SK-N-DZ (cell line): ENCODE results near the gene TRIM32.
"Not testable (repeated sequence)": the region's sequence is repeated elsewhere in the genome, so short reads cannot be mapped to it uniquely, and the experiment has no call there.

Experiments
- DNase-seq: peaks from one replicate; pipeline ENCODE4 v3.0.0-alpha.2; 2015; ENCODE audit warnings: low spot score

The TRIM32 gene

DNA sequence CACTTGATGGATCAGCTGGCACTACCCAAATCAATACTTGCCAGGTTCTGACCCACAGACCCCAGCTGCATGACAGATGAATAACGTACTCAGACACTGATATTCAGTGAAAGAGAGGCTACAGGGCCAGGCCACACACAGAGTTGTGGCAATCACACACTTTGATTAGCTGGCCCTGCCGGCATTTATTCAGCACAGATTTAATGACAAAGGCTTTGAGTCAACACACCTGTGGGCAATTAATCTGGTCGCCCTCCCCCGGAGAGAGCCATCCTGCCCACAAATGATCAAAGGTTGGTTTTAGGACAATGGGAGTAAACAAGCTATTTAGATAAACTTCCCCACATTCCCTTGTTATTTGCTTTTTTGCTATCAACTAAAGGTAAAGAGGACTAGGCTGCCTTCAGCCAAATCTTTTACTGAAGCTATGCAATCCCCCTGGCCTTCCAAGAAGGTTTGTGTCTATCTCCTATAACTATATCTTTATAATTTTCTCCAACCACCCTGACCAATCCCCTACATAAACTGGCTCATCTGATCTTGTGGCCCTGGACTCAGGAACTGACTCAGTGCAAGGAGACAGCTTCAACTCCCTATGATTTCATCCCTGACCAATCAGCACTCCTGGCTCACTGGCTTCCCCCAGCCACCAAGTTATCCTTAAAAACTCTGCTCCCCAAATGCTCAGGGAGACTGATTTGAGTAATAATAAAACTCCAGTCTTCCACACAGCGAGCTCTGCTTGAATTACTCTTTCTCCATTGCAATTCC, 12.7 kb upstream of the TRIM32 start:
- no peak for DNase-seq

DNA sequence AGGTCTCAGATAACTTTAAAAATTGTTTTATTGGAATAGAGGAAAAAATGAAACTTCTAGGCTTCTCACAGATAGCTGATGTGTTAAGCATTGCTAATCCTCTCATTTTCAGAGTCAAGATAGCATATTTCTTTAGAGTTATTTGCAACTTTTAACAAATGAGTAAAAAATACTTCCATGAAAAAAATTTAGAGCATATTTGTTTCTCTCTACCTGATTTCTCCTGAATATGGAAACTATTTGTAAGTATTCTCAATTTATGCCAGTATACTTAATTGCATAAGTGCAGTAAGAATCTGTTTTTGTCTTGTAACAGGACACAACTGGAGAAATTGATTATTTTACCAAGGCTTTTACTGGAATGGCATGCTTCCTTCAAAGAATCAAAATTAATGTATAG, 3.6 kb upstream of the TRIM32 start:
- no peak for DNase-seq

DNA sequence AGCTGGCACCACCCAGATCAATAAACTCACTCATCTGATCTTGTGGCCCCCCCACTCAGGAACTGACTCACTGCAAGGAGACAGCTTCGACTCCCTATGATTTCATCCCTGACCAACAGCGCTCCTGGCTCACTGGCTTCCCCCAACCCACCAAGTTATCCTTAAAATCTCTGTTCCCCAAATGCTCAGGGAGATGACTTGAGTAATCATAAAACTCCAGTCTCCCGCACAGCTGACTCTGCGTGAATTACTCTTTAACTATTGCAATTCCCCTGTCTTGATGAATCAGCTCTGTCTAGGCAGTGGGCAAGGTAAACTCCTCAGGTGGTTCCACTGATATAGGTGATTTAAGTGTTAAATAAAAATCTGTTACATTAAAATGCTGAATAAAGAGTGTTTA, 1.9 kb upstream of the TRIM32 start:
- no peak for DNase-seq

DNA sequence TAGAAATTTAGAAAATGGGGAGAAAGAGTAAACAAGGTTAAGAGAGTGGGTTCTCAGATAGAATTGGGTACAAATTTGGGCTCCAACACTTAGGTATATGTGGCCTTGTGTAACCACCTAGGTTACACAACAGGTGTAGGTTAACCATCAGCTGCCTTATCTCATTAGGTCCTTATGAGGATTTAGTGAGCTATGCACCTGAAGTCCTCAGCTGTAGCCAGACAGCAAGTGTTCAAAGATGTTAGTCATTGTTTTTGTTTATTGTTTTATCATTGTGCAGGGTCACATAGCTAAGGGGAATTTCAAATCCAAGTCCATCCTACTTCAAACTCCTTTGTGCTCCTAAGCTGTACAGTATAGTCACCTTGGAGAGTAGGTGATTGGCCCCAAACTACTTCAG, 970 bp upstream of the TRIM32 start:
- no peak for DNase-seq

DNA sequence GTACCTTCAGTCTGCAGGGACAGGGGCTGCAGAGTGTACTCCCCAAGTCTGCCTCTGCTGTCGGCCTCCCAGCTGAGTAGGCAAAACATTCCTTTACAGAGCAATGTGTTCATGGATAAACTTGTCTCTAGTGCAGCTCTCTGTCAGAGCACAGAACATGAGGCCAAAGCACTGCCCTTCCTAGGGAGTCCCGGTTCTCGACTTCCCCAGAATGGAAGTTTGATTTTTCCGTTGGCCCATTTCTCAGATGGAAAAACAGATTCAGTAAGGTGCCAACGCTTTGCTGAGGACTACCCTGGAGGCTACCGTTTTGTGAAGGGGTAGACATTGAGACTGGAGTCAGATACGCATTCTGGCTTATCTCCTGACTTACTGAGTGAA, 422 bp upstream of the TRIM32 start:
- DNase-seq = no peak

DNA sequence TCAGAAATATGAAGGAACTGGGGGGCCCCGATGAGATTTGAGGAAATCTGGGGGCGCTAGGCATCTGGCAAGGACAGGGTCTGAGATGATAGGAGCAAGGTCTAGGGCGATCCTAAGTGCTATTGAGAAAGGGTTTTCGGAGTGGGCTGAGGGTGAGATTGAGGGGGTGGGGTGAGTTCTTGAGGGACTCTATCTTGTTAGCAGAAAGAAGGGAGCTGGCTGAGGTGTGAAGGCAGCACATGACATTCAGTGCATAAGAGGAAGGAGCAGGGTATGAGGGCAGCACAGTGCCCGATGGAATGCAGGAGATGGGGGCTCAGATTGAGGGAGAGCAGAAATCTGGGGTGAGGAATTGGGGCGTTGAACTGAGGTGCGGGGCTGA, 640 bp downstream of the TRIM32 start:
- DNase-seq = peak; percentile 18

DNA sequence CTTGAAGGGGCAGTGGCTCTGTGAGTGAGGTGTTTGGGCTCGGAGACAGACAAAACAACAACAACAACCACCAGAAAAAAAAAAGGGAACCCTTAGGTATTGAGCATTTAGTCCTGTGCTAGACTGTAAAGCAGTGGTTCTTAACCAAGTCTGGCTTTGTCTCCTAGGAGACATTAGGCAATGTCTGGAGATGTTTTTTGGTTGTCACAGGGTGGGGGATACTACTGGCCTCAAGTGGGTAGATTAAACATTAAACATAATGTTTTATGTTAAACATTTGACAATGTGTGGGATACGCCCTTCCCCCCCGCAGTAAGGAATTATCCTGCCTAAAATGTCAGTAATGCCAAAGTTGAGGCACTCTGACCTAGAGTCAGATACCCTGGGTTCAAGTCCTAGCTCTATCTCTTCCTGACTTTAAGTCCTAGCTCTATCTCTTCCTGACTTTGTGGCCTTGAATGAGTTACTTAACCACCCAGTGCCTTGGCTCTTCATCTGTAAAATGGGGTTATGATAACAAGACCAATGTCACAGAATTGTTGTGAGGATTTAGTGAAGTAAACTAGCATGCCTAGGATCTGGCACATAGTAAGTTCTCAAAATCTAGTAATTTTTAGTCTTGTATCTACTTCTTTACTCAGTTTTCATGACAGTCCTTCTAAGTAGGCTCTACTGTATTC, 1.8 kb downstream of the TRIM32 start:
- DNase-seq = no peak

DNA sequence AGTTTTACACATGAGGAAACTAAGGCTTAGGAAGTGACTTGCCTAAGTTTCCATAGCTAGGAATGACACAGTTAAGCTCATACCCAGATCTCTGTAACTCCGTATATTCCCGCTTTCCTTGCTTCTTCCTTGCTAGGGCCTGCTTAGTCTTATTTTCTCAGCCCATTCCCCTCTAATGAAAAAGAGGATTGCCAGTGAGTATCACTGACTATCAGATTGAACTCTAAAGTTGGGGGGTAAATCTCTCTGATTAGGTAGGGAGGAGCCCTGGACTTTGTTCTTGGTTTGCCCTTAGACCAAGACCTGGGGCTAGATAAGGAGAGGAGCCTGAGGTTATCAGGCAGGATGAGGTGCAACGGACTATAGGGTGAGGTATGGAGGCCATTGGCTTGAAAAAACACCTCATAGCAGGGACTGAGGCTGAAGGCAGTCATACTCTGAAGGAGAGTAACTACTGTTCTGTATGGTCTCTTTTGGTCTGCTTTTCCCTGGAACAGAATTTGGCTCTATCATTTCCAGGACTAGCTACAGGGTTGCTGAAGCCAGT, 2.5 kb downstream of the TRIM32 start:
- no peak for DNase-seq

DNA sequence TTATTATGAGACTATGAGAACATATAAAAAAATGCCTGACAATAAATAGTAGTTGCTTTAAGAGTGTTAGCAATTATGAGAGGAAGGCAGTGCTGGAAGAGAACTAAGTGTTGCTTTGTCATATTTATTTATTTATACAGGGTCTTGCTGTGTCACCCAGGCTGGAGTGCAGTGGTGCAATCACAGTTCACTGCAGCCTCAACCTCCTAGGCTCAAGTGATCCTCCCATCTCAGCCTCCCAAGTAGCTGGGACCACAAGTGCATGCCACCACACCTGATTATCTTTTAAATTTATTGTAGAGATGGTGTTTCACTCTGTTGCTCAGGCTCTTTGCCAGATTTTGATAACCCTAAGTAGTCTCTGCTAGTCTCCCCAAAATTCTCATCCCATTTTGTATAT, 3.7 kb downstream of the TRIM32 start:
- not testable (repeated sequence) for DNase-seq

DNA sequence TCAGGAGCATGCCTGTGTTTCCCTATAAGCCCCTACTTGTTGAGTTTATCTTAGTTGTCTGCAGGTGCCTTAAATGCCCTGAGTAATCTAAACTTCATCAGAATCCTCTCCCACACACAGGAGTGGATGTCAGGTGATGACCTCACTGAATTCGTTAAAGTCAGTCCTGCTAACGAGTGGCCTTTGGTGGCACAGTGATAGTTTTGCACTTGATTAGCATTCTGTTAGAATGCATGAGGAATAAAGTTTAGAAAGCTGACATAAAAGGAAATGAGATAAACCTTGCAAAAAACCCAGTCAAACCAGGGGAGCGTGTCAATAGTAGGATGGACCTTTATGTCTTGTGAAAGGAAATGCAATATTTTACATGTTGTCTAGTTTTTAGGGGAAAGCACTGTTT, 4.5 kb downstream of the TRIM32 start:
- no peak for DNase-seq

DNA sequence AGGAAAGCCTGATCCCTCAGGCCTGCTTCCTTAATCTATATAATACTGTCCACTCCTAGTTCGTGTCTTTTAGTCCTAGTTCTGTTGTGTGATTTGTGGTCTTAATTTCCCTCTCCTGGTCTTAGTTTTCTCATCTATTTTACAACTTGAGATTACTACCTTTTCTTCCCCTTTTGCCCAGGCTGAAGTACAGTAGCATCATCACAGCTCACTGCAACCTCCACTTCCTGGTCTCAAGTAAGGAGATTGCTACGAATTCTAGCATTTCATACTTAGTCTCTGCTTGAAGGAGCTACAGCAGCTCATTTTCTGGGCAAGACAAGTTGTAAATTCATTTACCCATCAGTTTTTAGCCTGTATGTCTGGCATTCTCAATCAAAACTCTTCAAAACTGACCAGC, 5.5 kb downstream of the TRIM32 start:
- DNase-seq = no peak

DNA sequence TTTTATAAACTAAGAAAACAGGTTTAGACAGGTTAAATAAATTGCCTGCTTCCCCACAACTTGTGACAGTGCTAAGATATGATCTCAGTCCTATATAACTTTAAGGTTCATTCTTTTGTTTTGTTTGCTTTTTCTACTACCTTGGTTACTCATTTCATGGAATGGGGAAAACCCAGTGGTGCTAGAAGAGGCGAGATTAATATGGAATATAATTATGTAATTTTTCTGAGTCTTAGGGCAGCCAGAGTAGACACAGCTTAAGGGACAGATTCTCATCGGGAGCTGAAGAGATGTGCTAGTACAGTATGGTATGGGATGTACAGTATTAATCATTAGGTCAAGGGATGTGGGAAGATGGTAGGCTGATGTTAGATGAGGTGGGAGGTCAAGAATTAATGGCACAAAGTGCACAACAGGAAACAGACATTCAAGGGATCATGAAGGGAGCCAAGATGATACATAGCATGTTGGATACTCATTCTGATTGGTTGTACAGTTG, 6.2 kb downstream of the TRIM32 start:
- DNase-seq = no peak

DNA sequence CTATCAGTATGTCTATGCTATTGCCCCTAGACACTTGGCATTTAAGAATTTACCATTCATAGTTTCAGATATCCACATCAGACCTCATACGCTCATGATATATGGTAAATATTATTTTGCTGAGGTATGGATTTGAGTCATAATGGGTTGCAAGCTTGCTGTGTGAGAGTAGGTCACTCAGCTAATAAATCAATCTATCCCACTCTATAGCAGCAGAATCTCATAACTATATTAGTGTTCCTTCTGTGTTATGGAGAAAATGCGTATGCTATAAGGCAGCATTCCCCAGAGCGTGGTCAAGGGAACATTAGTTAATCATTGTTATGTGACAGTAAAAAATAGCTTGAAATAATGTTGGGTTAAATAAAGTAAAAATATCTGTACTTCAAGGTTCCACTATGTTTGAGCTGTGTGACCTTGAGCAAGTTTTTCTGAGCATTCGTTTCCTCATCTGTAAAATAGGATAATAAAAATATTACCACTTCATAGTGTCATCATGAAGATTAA, 7.7 kb downstream of the TRIM32 start:
- DNase-seq = no peak

DNA sequence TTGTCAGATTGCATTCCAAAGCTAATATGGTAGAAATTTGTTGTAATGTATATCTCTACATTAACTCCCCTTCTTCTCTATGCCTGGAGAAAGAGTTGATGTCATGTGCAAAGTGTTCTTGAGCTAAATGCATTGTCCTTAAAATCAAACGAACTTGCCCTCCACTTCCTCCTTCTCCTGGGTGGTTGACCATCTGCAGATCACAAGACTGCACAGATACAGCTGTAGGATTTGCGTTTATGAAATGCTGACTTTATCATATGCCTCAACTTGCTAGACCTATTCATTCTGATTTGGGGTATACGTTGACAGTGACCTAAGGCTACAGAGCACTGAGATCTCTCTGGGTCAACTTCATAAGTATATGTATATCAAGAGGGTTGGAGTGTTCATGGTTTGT, 8.3 kb downstream of the TRIM32 start:
- DNase-seq = no peak

DNA sequence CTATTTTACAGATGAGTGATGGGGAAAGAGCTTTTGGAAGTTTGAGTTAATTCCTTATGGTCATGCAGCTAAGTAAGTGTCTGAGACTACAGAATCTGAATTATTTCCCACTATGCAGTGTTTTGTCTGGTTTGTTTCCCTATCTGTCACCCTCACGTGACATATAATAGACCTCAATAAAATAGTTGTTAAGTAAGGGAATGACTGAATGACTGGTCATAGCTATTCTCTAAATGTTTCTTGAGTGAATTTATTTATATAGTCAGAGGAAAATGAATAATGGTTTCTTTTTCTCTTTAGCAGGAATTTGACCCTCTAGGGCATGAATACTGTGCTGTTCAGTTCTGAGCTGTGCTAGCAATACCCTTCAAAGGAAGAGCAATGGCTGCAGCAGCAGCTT, 10.3 kb downstream of the TRIM32 start:
- no peak for DNase-seq

DNA sequence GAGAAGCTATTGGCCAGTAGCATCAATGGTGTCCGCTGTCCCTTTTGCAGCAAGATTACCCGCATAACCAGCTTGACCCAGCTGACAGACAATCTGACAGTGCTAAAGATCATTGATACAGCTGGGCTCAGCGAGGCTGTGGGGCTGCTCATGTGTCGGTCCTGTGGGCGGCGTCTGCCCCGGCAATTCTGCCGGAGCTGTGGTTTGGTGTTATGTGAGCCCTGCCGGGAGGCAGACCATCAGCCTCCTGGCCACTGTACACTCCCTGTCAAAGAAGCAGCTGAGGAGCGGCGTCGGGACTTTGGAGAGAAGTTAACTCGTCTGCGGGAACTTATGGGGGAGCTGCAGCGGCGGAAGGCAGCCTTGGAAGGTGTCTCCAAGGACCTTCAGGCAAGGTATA, 10.8 kb downstream of the TRIM32 start:
- DNase-seq = no peak

DNA sequence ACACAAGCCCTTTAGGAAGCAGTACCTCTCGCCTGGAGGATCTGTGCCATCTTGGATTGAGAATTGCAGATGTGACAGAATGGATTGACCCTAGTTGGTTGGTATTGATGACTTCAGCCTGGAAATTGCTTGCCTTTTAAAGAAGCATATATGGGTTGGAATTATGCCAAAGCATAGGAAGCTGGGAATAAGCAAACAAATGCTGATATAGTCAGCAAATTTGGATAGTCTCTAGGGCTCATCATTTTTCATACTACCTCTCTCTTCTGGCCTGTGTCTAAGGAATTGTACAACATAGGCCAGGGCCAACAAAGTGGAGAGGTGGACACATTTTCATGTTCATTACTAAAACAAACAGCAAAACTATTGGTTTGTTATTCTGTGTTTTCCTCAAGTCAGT, 13.2 kb downstream of the TRIM32 start:
- no peak for DNase-seq

DNA sequence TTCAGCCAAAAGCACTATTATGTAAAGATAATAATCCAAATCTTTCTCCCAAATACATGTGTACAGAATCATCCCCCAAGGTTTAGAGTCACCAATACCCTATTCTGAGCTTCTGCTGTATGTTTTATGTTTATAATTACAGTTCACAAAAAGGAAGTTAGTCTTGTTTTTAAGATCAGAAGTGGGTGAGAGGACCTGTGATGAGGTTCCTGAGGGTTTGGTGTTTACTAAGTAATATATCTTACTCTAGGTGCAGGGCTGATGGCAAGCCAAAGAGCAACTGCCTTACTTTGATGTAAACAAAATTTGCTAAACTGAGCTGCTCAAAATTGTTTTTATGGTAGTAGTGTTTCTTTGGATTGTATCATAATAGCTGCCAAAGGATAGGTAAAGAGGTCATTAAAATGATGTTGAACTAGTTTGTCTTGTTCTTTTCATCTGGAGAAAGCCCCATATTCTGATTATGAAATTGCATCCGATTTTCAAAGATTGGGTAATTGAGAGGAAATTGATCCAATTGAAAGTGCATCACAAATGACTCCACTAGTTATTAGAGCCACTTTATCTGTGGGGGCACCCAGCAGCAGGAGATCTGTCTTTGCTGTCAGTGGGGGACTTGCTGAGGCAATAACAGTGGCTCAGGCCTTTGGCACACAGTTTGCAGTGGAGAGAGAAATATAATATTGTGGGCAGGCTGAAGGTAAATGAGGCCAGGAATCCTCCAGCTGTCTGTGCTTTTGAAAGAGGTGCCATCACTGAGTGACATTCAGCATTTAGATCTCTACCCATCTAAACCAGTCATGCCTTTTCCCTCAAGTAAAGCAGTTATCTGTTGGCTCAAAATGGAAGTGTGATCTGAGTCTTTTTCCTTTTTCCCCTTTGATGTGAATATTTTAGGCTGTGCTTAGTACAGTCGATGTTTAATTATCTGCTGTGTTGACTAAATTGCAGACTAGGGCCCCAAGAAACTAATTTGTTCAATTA, 14.1 kb downstream of the TRIM32 start:
- DNase-seq = no peak

DNA sequence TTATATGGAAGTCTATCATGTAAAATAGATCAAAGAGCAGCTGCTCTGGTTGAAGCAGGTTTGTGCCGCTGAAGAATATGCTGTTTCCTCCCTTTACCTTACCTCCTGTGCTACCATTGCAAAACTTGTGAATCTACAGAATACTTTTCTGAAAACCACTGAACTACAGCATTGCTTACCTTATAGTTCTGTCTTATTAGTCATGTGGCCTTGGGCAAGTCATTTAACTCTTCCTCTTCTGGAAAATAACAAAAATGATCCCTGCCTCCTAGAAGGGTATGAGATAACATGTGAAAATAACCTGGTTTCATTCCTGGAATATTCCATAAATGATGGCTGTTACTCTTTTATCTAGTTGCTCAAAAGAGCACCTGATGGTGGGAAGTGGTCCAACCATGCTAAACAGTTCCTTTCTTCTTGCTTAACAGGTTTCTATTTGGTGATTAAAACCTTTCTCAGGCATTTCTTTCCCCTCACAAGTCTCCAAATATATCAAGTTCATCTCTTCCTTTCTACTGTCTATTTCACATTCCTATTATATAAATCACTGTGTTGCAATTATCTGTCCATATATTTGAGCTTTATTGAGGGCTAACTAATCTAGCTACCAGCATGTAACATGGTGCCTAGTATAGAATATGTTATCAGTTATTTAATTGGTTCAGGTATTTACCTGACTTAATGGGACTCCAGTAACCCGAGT, 15.0 kb downstream of the TRIM32 start:
- DNase-seq = no peak

DNA sequence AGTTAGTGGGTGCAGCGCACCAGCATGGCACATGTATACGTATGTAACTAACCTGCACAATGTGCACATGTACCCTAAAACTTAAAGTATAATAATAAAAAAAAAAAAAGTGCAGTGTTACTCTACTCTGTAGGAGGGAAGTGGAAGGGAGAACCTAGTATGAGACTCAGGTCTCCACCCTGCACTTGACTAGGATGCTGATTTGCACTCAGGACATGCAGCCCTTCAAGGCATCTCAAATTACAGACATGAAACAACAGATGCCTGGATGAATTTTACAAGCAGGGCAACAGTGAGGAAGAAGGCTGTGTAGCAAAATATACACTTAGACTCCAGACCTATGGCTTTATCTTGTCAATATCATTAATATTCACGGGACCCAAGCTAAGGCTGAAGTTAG, 16.5 kb downstream of the TRIM32 start:
- DNase-seq = no peak

DNA sequence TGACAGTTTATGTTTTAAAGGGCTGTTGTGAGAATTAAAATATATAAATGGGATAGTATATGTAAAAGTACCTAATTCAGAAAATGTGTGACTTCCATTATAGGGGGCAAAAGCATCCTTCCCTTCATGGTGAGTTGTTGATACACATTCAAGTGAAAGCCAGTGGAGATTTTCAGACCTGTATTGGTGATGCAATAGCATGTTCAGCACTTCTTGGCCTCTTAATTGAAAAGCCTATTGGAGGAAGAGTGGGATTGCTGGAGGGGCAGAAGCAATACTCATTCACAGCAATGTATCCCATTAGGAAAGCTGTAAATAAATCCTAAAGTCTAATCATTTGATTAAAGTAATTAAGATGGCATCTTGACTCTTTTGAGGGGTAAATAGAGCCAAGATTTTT, 17.4 kb downstream of the TRIM32 start:
- no peak for DNase-seq
